T47D (cell line): Measurements from ENCODE around the gene CYP39A1.

ENCODE experiments used
- DNase-seq, 2 experiments: peaks; one replicate each; pipeline versions ENCODE4 v3.0.0 to v3.0.0-alpha.2; 2011 to 2012; ENCODE audit warnings: low read depth in 1 of 2, low spot score in 1 of 2
- JUND ChIP-seq: IDR thresholded peaks from 2 replicates; pipeline ENCODE4 v1.6.1; 2012; ENCODE audit warnings: low read depth
- in situ Hi-C: cut with HindIII; loops from 2 replicates; pipeline ENCODE4 v1.10.0; 2016; ENCODE audit warnings: low sequenced_read_pairs, low pct_unique_long_range_greater_than_20kb

Gene CYP39A1, protein sequence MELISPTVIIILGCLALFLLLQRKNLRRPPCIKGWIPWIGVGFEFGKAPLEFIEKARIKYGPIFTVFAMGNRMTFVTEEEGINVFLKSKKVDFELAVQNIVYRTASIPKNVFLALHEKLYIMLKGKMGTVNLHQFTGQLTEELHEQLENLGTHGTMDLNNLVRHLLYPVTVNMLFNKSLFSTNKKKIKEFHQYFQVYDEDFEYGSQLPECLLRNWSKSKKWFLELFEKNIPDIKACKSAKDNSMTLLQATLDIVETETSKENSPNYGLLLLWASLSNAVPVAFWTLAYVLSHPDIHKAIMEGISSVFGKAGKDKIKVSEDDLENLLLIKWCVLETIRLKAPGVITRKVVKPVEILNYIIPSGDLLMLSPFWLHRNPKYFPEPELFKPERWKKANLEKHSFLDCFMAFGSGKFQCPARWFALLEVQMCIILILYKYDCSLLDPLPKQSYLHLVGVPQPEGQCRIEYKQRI

DNA sequence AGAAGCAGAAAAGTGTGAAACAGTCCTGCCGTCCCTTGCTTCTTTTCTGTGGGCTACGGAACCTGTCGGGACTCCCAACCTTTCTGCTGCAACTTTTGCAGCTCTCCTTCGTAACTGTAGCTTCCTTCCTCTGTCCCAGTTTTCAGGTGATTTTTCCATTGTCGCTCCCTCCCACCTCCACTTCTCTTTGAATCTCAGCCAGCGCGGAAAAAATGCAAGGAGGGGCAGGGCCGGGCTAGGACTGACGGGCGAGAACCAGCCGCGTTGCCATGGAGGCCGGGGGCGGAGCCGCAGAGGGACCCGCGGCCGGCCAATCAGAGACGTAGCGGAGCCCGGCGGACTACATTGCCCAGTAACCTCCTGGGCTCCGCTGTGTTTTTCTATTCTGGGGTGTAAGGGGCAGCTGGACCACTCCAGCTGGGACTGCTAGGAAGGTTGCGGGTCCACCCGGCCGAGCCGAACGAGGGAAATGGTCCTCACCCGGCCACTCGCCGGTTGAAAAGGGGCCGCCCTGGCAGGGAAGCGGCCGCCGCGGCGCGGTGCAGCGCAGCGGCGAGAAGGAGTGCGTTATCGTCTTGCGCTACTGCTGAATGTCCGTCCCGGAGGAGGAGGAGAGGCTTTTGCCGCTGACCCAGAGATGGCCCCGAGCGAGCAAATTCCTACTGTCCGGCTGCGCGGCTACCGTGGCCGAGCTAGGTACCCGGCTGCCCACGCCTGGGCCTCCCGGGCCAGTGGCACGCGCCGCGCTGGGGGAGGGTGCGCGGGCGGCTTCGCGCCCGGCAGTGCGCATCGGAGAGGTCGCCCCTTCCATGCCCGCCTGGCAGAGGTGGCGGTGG lies at the start of gene CYP39A1, which contains the start of gene SLC25A27:
TSS of gene CYP39A1 (minus strand) at position 216 of the 836 bp plus-strand sequence. CDS start 236 bp downstream, outside the sequence.
TSS of gene SLC25A27 (plus strand) at position 373 of the 836 bp plus-strand sequence. CDS start at position 591, 218 bp downstream.
- peak; percentile 88 to 95 for DNase-seq
- in situ Hi-C loops: no loop called here
- TF ChIP-seq JUND: no peak

DNA sequence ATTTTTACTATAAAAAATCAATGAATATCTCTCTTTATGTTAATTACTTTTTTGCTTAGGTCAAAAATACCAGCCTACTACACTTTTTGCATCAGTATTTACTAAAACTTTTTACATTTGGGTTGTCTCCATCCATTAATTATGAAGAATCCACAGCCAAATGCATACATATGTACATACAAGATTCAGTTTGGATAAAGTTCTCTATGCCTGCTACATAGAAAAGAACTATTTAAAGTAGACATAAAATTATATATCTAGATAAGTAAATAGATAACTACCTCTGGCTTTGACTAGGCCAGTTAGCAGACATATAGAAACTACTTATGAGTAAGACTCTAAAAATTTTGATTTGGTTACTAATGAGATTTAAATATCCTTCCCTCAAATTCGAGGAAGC lies 47.4 kb upstream of the CYP39A1 start:
- DNase-seq: no peak
- in situ Hi-C loops: no loop called here
- no peak for TF ChIP-seq JUND

DNA sequence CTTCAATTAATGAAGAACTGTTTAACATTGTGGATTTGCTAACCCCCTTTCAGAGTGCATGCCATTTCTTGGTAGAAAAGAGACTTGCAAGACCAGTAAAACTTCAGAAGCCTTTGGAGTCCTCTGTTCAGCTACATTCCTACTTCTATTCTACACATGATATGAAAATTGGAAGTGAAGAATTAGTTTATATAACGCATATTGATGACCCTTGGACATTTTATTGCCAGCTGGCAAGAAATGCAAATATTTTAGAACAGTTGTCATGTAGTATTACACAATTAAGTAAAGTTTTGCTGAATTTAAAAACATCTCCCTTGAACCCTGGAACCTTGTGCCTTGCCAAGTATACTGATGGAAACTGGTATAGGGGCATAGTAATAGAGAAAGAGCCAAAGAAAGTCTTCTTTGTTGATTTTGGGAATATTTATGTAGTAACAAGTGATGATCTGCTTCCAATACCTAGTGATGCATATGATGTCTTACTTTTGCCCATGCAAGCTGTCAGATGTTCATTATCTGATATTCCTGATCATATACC lies 38.4 kb upstream of the CYP39A1 start:
- DNase-seq: no peak
- TF ChIP-seq JUND: no peak
- in situ Hi-C loops: no loop called here

DNA sequence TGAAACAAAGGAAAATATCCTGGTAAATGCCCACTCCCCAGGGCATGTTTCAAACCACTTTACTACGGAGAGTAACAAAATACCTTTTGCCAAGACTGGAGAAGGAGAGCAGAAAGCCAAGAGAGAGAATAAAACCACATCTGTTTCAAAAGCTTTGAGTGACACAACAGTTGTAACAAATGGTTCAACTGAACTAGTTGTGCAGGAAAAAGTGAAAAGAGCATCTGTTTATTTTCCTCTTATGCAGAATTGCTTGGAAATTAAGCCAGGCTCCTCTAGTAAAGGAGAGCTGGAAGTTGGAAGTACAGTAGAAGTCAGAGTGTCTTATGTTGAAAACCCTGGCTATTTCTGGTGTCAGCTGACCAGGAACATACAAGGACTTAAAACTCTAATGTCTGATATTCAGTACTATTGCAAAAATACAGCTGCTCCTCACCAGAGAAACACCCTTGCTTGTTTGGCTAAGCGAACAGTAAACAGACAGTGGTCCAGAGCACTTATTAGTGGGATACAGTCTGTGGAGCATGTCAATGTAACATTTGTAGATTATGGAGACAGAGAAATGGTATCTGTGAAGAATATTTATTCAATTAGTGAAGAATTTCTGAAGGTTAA lies 37.6 kb upstream of the CYP39A1 start:
- in situ Hi-C loops: no loop called here
- DNase-seq: no peak
- no peak for TF ChIP-seq JUND

DNA sequence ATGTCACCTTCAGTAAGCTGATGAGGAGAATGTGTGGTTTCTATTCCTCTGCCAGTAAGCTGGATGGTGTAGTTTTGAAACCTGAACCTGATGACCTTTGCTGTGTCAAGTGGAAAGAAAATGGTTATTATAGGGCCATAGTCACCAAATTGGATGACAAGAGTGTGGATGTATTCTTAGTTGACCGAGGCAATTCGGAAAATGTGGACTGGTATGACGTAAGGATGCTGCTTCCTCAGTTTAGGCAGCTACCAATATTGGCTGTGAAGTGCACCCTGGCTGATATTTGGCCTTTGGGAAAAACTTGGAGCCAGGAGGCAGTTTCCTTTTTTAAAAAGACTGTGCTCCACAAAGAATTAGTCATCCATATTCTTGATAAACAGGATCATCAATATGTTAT lies 37.0 kb upstream of the CYP39A1 start:
- no peak for DNase-seq
- in situ Hi-C loops: no loop called here
- no peak for TF ChIP-seq JUND

DNA sequence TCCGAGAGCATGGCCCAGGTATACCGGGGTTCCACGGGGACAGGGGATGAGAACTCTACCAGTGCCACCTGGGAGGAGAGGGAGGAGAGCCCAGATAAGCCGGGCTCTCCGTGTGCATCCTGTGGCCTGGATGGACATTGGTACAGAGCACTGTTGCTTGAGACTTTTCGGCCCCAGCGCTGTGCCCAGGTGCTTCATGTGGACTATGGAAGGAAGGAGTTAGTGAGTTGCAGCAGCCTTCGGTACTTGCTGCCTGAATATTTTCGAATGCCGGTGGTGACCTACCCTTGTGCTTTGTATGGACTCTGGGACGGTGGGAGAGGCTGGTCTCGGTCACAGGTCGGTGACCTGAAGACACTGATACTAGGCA lies 36.3 kb upstream of the CYP39A1 start:
- DNase-seq: no peak
- TF ChIP-seq JUND: no peak
- in situ Hi-C loops: no loop called here

DNA sequence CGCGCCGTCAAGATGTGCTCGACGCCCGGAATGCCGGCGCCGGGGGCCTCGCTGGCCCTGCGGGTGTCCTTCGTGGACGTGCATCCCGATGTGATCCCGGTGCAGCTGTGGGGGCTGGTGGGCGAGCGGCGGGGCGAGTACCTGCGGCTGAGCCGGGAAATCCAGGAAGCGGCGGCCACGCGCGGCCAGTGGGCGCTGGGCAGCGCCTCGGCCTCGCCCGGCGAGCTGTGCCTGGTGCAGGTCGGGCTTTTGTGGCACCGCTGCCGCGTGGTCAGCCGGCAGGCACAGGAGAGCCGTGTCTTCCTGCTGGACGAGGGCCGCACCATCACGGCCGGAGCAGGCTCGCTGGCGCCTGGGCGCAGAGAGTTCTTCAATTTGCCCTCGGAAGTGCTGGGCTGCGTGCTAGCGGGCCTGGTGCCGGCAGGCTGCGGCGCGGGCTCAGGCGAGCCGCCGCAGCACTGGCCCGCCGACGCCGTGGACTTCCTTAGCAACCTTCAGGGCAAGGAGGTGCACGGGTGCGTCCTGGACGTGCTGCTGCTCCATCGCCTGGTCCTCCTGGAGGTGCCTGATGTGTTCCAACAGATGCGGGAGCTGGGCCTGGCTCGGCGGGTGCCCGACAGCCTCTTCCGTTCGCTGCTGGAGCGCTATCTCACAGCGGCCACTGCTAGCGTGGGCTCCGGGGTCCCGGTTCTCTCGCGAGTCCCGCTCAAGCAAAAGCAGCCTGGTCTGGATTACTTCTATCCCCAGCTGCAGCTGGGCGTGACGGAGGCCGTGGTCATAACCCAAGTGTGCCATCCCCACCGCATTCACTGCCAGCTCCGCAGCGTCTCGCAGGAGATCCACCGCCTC lies 35.7 kb upstream of the CYP39A1 start:
- in situ Hi-C loops: no loop called here
- no peak for TF ChIP-seq JUND
- DNase-seq: no peak

DNA sequence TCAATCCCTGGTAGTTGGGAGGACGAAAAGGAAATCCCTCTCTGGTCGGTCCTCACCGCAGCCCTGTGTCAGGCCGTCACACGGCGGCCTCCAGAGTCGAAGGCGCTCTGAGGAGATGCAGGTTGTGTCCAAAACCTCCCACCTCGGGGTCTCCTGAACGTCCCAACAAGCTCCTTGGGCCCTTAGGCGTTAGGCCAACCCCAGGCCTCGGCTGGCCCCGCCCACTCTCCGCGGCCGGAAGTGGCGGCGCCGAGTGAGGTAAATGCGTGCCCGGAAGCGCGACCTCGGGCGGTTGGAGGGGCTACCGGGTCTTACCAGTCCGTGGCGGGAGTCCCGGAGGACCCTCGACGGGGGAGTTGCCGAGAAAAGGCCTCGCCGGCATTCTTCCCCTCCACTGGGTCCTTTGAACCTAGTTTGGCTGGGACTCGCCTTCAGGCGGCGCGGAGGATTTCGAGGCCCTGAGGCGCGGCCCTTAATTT lies 35.0 kb upstream of the CYP39A1 start, which contains the start of gene TDRD6:
TSS of gene TDRD6 (plus strand) at position 267 of the 479 bp plus-strand sequence. CDS start 244 bp downstream, outside the sequence.
- no peak for TF ChIP-seq JUND
- no peak for DNase-seq
- in situ Hi-C loops: no loop called here

DNA sequence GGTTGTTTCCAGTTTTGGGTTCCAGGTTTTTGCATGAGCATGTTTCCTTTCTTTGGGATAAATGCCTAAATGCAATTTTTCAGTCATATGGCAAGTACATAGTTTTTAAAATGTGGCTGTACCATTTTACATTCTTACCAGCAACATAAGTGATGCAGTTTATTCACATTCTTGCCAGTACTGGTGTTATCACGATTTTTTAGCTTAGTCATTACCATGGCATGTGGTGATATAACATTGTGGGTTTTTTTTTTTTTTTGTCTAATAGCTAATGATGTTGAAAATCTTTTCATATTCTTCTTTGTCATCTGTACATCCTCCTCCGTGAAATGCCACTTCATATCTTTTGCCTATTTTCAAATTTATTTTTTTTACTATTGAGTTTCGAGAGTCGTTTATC lies 32.2 kb upstream of the CYP39A1 start:
- in situ Hi-C loops: no loop called here
- no peak for TF ChIP-seq JUND
- no peak for DNase-seq

DNA sequence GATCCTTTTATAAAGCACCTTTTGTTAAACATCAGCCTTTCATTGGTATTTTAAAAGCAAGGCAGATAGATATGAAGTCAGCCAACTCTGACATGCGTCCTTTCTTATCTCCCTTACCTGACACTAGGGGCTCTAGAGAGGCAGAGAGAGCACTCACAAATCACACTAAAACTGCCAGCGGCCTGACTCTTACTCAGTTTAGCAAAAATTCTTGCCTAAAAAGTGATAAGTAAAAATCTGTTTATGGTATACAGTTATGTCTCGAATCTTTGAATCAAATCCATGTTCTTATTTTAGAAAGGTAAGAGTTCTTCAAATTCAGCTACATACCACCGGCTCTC lies 24.7 kb upstream of the CYP39A1 start:
- DNase-seq: no peak

DNA sequence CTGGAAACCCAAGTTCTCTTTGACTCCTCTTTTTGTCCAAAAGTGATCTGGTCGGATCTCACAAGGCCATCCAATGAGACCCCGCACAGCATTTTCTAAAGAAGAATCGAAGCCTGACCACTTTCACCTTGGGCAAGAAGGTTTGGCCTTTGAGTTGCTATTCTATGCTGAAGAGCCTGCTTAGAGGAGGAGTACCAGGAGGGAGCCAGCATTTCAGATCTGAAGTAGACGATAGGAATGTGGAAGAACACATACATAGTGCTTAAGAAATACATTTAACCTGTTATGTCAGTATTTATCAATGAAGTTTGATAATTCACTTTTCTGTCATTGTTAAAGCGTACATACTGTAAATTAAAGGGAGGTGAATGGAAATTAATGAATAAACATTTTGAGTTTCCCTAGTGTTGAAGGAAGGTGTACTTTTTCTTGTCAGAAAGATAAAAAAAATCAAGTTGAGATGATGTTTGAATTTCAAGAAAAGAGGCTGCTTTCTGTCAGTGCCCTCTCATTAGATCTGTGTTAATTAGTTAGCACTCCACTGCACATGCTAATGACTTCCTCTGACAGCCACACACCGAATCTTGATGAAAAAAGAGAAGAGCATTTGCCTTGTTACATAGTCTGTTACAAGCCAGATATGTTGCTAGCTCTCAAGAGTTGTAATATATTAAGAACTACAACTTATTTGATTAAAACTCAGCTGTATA lies 24.1 kb upstream of the CYP39A1 start:
- DNase-seq: no peak
- no peak for TF ChIP-seq JUND
- in situ Hi-C loops: no loop called here

More for the DNA sequence above, 24.7 kb upstream of the CYP39A1 start:
- TF ChIP-seq JUND: no peak
- in situ Hi-C loops: no loop called here
